K562 (cell line): ENCODE data around the gene HPSE2. TPM values are rescaled to one million over a fixed set of nuclear protein-coding genes. Genes with fewer than 3 reads are reported as not detected.

Experiments
- ATAC-seq: fragments of 200-7000 bp; cut with Tn5 transposase; 3 replicates; pipeline ENCODE4 v1.9.1; 2020; ENCODE audit warnings: moderate library complexity
- BruUV-seq: library from RNA; stranded (reverse); fragments of 400-500 nt; replicated peaks from 2 replicates; lab custom pipeline; 2021; lab: Mats Ljungman, UMichigan
- CTCF ChIA-PET: fragments of 300-600 bp; formaldehyde crosslinking; extraction: SDS; loops from one replicate; lab custom pipeline; 2021; ENCODE audit warnings: low intra/inter-chr PET ratio; lab: Yijun Ruan, JAX
- POLR2A ChIA-PET: fragments of 300-600, 350-650 bp; sonication (Branson Sonifier 250); formaldehyde crosslinking; extraction: SDS; loops from one replicate; lab custom pipeline; 2021; ENCODE audit warnings: antibody characterized with exemption, inconsistent platforms; lab: Yijun Ruan, JAX
- DNase-seq, 4 experiments: peaks; one replicate each; pipeline versions ENCODE4 v3.0.0 to v3.0.0-alpha.2; 2011 to 2018; ENCODE audit warnings: low spot score in 3 of 4, mixed read lengths in 3 of 4; ENCODE audit errors: extremely low read depth in 1 of 4
- FAIRE-seq: peaks from 2 replicates; lab custom pipeline; 2011; peaks lifted over from hg19 to GRCh38; lab: Jason Lieb, UNC
- H2AFZ ChIP-seq: 2 replicates; pipeline ENCODE4 v1.6.0; 2011; ENCODE audit warnings: low read depth, low read length, control low read depth, inconsistent platforms
- H3K27ac ChIP-seq: fragments of 200-600 bp; 3 replicates; pipeline ENCODE4 v1.8.0; 2011; ENCODE audit warnings: low read depth, mild to moderate bottlenecking, control low read depth, inconsistent platforms, low read length, moderate library complexity, mixed read lengths; ENCODE audit errors: extremely low read depth
- H3K27me3 ChIP-seq, 2 experiments: fragments of 300-600 bp in 1 of 2; 2 replicates in 1 of 2; 3 replicates in 1 of 2; pipeline versions ENCODE4 v1.6.0 to v1.8.0; 2011; ENCODE audit warnings: inconsistent platforms in 2 of 2, low read length in 2 of 2, mild to moderate bottlenecking in 1 of 2, mixed read lengths in 1 of 2, moderate library complexity in 1 of 2; ENCODE audit not compliant: control insufficient read depth in 2 of 2, insufficient read depth in 2 of 2
- H3K36me3 ChIP-seq: fragments of 300-600 bp; 3 replicates; pipeline ENCODE4 v1.8.0; 2011; ENCODE audit warnings: mild to moderate bottlenecking, low read length, inconsistent platforms; ENCODE audit not compliant: control insufficient read depth, insufficient read depth
- H3K4me1 ChIP-seq, 2 experiments: fragments of 200-600 bp in 1 of 2; replicated peaks in 1 of 2; 2 replicates in 1 of 2; 3 replicates in 1 of 2; pipeline versions ENCODE4 v1.5.1 to v1.8.0; 2011; ENCODE audit warnings: inconsistent platforms in 2 of 2, low read length in 2 of 2, mild to moderate bottlenecking in 1 of 2, mixed read lengths in 1 of 2, moderate library complexity in 1 of 2; ENCODE audit not compliant: control insufficient read depth in 2 of 2, insufficient read depth in 2 of 2
- H3K4me2 ChIP-seq: 2 replicates; pipeline ENCODE4 v1.6.1; 2011; ENCODE audit warnings: low read length, control low read depth, inconsistent platforms, mixed read lengths; ENCODE audit not compliant: insufficient read depth
- H3K4me3 ChIP-seq: fragments of 200-600 bp; sonication (generic), shearing (Covaris generic); 2 replicates; pipeline ENCODE4 v1.5.1; 2016; ENCODE audit warnings: control low read depth, inconsistent platforms
- H3K79me2 ChIP-seq: fragments of 200-600 bp; 3 replicates; pipeline ENCODE4 v1.8.0; 2011; ENCODE audit warnings: low read length, inconsistent platforms; ENCODE audit not compliant: control insufficient read depth, insufficient read depth
- H3K9ac ChIP-seq, 2 experiments: 2 replicates each; pipeline versions ENCODE4 v1.6.0 to v1.6.1; 2011; ENCODE audit warnings: low read depth in 2 of 2, low read length in 2 of 2, control low read depth in 1 of 2, inconsistent platforms in 1 of 2, mild to moderate bottlenecking in 1 of 2, mixed read lengths in 1 of 2; ENCODE audit not compliant: insufficient read depth in 1 of 2
- H3K9me1 ChIP-seq: one replicate; pipeline ENCODE4 v1.6.0; 2011; ENCODE audit warnings: inconsistent platforms, mild to moderate bottlenecking, low read length, moderate library complexity; ENCODE audit not compliant: control insufficient read depth, insufficient read depth
- H3K9me3 ChIP-seq: replicated peaks from 2 replicates; pipeline ENCODE4 v1.5.1; 2011; ENCODE audit warnings: low read depth, low read length, inconsistent platforms; ENCODE audit not compliant: control insufficient read depth, insufficient read depth
- H4K20me1 ChIP-seq: replicated peaks from 2 replicates; pipeline ENCODE4 v1.6.1; 2011; ENCODE audit warnings: low read length, inconsistent platforms, mixed read lengths; ENCODE audit not compliant: control insufficient read depth, insufficient read depth
- ADNP ChIP-seq: fragments of 200-800 bp; sonication (Bioruptor generic); IDR thresholded peaks from 2 replicates; pipeline ENCODE4 v1.6.1; 2016; ENCODE audit warnings: missing genetic modification characterization, missing compliant biosample characterization
- KDM5B ChIP-seq: fragments of 200-600 bp; sonication (generic); IDR thresholded peaks from 2 replicates; pipeline ENCODE4 v1.6.1; 2012; ENCODE audit warnings: low read depth, mild to moderate bottlenecking, moderate library complexity, low read length, control low read depth, inconsistent platforms; ENCODE audit not compliant: insufficient replicate concordance
- NFIX ChIP-seq: fragments of 250-450 bp; sonication (Bioruptor Pico); IDR thresholded peaks from 2 replicates; pipeline ENCODE4 v1.4.0; 2020; ENCODE audit warnings: low read depth, mild to moderate bottlenecking, moderate library complexity
- ZNF184 ChIP-seq: sonication (generic); formaldehyde crosslinking; IDR thresholded peaks from 2 replicates; pipeline ENCODE4 v1.5.0; 2020; ENCODE audit warnings: missing genetic modification reagents
- ZNF408 ChIP-seq: fragments of 250-450 bp; sonication (Bioruptor Pico); IDR thresholded peaks from 2 replicates; pipeline ENCODE4 v1.4.0; 2020; ENCODE audit warnings: low read depth, mild to moderate bottlenecking, moderate library complexity
- ZNF561 ChIP-seq: fragments of 450-650 bp; formaldehyde crosslinking; conservative IDR thresholded peaks from 2 replicates; pipeline ENCODE4 v1.4.0; 2020; ENCODE audit warnings: mild to moderate bottlenecking, moderate library complexity
- ZNF699 ChIP-seq: fragments of 250-450 bp; sonication (Bioruptor Pico); IDR thresholded peaks from 2 replicates; pipeline ENCODE4 v1.8.0; 2021; ENCODE audit warnings: mild to moderate bottlenecking, moderate library complexity; ENCODE audit not compliant: insufficient replicate concordance
- WGBS: fragments of 100-300 bp; shearing (Covaris generic); methylation state at CpG from one replicate; pipeline ENCODE4 v1.1.6; 2016; ENCODE audit warnings: low coverage, mixed read lengths; ENCODE audit not compliant: insufficient coverage; ENCODE audit errors: missing lambda C conversion rate; 5-methylcytosine and 5-hydroxymethylcytosine counted together
- in situ Hi-C: fragments of 300-500 bp; cut with MboI; formaldehyde crosslinking; loops from 4 replicates; pipeline ENCODE4 v1.15.0; 2018; ENCODE audit warnings: inconsistent platforms, mixed read lengths
- intact Hi-C: fragments of 100-400 bp; cut with micrococcal nuclease; formaldehyde crosslinking; loops from 2 replicates; pipeline ENCODE4 v1.14.2; 2022
- polyA plus RNA-seq, 8 experiments: library from polyadenylated mRNA; depleted of rRNA in 4 of 8; stranded (reverse) in 5 of 8; unstranded in 3 of 8; fragments of >200 nt; fragmentation: Nextera tagmentation in 2 of 8; fragmentation: Illumina TruSeq in 1 of 8; extraction: Ambion mirVana in 2 of 8; extraction: Trizol in 1 of 8; gene quantifications; 2 replicates each; pipeline versions ENCODE4 v1.2.1 to v1.2.3, GENCODE V29; 2011 to 2014; ENCODE audit warnings: inconsistent platforms in 1 of 8, missing spikeins in 1 of 8
- total RNA-seq, 7 experiments: library from RNA; depleted of rRNA in 6 of 7; stranded (reverse); fragments of >200 nt in 6 of 7; fragmentation: Illumina TruSeq in 2 of 7; extraction: Trizol in 2 of 7; gene quantifications; 2 replicates each; pipeline versions ENCODE4 v1.2.1 to v1.2.3, GENCODE V29; 2011 to 2021; ENCODE audit warnings: low replicate concordance in 1 of 7
- TF ChIP-seq, protein P1 (sequence below): fragments of 250-450 bp; sonication (Bioruptor Pico); IDR thresholded peaks from 2 replicates; pipeline ENCODE4 v1.4.0; 2020; ENCODE audit warnings: mild to moderate bottlenecking, moderate library complexity

The HPSE2 gene
- total and polyA plus RNA-seq, 9 of the 15 experiments (the other 6 are each of a cell fraction or from before 2014, with no cell fraction given) = 0.03 to 0.10 (median 0.04) TPM; not detected in 2

DNA sequence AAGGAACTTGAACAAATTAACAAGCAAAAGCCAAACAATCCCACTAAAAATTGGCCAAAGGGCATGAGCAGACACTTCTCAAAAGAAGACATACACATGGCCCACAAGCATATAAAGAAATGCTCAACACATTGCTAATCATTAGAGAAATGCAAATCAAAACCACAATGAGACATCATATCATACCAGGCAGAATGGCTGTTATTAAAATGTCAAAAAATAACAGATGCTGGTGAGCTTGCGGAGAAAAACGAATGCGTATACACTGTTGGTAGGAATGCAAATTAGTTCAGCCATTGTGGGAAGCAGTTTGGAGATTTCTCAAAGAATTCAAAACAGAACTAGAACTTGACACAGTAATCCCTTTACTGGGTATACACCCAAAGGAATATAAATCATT, 477.2 kb downstream of the HPSE2 start:
- Histone ChIP-seq H3K9me3 (no peaks in the 10 kb centered on the region), H4K20me1 (no peaks in the 10 kb centered on the region), H3K4me2 (no peak overlapping the region), H3K9me1 (no peaks in the 10 kb centered on the region), H3K27ac (no peak overlapping the region), H3K4me3 (no peak overlapping the region), H3K36me3 (no peaks in the 10 kb centered on the region), H3K9ac (no peak overlapping the region), H2AFZ (no peak overlapping the region), H3K4me1 (no peaks in the 10 kb centered on the region), H3K27me3 (no peaks in the 10 kb centered on the region), H3K79me2 (no peaks in the 10 kb centered on the region)
- ATAC-seq = no peak
- no peak for FAIRE-seq
- CTCF ChIA-PET = no interaction called here
- TF ChIP-seq NFIX (CRISPR knock-in tag) (no peak), KDM5B (no peak), ZNF408 (CRISPR knock-in tag) (no peak), ZNF561 (CRISPR knock-in tag) (no peak), ZNF699 (no peak), ZNF184 (CRISPR knock-in tag) (no peak), ADNP (tag) (no peak)
- TF ChIP-seq, protein P1, sequence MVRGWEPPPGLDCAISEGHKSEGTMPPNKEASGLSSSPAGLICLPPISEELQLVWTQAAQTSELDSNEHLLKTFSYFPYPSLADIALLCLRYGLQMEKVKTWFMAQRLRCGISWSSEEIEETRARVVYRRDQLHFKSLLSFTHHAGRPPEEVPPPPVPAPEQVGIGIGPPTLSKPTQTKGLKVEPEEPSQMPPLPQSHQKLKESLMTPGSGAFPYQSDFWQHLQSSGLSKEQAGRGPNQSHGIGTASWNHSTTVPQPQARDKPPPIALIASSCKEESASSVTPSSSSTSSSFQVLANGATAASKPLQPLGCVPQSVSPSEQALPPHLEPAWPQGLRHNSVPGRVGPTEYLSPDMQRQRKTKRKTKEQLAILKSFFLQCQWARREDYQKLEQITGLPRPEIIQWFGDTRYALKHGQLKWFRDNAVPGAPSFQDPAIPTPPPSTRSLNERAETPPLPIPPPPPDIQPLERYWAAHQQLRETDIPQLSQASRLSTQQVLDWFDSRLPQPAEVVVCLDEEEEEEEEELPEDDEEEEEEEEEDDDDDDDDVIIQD = no peak
- DNase-seq = no peak
- in situ Hi-C loops (loop anchor here (10.0 kb wide), 1 partner anchor 286 kb away; no protein-coding TSS in a partner anchor), intact Hi-C loops (no loop called here)
- 57% methylated on average over 3 of the region's 3 CpGs for WGBS
- POLR2A ChIA-PET = no interaction called here
- BruUV-seq = no TSS peak
